Dermis microvascular lymphatic vessel endothelial cell (primary cell): ENCODE data around the gene SPEF2. TPM values are rescaled to one million over a fixed set of nuclear protein-coding genes. Genes with fewer than 3 reads are reported as not detected.

Source experiments
- DNase-seq, 2 donors: peaks; one replicate each; pipeline versions ENCODE4 v3.0.0 to v3.0.0-alpha.2; 2010; ENCODE audit warnings: low read depth in 2 of 2
- total RNA-seq: library from RNA; depleted of rRNA; stranded (reverse); fragments of >200 nt; gene quantifications from 2 replicates; pipeline ENCODE4 v1.2.1, GENCODE V29; 2014

The SPEF2 gene
- total RNA-seq, 1 donor from 2014 or later: 0.13 TPM

DNA sequence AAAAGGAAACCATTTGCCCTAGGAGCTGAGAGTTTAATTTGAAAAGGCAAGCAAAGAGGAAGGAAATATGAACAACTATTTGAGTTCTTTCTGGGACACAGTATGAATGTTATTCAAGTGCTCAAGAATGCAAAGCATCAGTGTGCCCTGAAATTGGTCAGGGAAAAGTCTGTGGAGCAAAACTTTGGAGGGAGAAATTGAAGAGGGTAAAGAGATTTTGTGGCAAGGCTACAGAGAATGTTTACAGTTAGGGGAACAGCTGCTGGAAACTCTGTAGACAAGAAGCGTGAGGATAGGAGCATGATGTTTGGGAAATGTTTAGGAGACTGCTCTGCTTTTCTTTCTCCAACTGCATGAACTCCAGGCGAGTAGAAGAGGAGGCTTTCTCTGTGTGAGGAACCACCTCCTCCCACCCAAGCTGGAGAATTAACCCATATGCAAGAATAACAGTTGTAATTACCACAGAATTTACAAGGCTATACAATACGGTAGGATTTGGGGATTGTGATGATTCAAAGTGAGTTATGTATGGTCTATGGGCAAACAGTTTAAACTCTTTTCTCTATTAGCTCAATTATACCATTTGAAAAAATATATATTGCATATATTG lies 163.6 kb downstream of the SPEF2 start:
- DNase-seq: peak in 1 of 2 donors; percentile 40

DNA sequence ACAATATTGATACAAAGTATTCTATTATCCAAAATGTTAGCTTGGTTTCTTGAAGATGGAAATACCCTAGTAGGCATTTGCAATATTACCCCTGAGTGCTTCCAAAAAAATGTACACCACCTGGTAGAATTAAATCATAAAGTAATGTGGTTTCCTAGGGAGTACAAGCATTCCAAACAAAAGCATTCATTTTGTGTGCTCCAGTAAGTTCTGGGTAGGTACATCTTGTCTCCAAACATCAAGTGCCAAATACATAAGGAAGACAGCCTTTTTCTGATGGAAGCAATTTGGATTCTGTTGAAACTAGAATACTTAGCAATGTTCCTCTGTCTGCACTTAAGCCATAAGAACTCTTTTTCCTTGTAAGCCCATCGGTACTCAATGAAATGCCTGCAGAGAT lies 165.9 kb downstream of the SPEF2 start:
- DNase-seq: no peak

DNA sequence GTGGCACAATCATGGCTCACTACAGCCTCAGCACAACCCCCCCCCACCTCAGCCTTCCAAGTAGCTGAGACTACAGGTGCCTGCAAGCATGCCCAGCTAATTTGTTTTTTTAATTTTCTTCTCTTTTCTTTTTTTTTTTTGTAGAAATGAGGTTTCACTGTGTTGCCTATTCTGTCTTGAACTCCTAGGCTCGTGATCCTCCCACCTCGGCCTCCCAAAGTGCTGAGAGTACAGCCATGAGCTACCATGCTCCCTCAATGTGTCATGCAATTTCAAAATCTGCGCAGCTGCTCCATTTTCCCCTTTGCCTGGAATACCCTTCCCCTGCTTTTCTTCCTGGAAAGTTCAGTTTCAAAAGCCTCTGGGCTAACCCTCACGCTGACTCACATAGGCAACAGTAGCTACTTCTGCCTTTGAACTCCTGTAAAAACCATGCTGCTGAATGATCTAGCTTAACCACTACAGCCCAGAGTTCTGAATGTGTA lies 168.0 kb downstream of the SPEF2 start:
- no peak for DNase-seq

DNA sequence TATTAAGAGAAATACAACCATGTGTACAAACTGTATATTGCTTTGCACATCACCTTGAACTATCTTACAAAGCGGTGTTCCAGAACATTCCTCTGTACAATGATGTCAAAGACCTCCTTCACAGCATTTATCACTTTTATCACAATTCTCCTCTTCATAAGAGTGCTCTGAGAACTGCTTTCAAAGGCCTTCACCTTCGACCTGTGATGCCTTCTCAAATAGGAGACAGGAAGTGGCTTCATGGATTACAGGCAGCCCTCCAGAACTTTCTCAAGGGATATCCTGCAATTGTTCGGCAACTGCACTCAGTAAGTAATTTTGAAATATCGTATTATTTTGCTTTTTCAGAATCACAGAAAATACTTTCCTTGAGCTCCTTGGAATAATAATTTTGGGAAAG lies 171.1 kb downstream of the SPEF2 start:
- peak in 1 of 2 donors; percentile 83 for DNase-seq

DNA sequence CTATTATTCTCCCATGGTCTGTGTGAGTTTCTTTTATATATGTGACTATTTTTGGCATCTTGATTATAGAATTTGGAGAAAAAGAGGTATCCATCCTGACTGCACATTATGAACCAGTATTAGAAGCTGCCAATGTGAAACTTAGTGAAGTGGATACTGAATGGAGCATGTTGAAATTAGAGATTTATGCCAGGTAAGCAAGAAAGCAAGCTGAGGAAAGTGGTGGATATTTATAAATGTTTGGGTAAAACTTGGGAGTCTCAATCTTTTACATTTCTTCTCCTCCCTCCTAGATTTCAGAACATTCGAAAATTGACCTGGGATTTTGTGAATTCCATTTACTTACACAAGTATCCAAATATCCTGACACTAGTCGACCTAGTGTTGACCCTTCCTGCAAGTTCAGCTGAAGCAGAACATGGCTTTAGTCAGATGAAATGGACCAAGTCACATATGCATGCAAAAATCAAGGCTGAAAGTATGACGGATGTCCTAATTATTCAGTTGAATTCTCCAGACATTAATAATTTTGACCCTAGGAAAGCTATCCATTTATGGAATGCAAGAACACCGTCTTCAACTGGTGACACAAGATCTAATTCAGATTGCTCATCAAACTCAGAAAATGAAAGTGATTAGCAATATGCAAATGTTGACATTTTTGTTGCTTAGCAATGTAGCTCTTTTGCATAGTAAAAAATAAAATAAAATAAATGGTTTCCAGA lies 172.2 kb downstream of the SPEF2 start:
- DNase-seq: no peak

DNA sequence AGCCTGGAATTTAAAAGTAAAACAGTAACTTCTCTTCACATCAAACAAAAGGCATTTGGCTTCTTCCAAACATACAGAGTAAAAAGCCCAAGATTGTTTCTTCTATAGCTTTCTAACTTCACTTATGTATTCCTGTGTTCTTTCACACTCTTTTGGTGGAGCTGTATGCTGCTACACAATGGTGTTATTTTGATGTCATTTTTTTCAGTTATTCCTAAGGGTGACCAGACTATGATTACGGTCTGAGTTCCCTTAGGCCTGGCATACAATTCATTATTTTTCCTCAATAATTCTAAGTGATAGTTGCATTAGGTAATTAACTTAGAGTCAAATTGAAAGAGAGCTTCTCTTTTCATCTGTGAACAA lies 172.8 kb downstream of the SPEF2 start:
- DNase-seq: no peak

DNA sequence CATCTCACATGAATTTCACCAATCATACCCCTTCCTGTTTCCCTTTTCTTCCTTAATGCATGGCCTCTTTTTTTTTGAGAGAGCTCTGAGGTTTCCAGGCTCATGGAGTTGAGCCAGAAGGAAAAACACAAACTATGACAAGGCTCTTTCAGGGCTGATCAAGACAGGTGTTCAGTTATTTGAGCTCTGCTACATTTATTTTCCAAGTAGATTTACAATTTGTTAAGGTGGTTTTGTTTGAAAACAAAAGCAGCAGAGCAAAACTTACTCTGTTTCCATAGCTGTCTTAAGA lies 176.6 kb downstream of the SPEF2 start:
- DNase-seq: no peak

DNA sequence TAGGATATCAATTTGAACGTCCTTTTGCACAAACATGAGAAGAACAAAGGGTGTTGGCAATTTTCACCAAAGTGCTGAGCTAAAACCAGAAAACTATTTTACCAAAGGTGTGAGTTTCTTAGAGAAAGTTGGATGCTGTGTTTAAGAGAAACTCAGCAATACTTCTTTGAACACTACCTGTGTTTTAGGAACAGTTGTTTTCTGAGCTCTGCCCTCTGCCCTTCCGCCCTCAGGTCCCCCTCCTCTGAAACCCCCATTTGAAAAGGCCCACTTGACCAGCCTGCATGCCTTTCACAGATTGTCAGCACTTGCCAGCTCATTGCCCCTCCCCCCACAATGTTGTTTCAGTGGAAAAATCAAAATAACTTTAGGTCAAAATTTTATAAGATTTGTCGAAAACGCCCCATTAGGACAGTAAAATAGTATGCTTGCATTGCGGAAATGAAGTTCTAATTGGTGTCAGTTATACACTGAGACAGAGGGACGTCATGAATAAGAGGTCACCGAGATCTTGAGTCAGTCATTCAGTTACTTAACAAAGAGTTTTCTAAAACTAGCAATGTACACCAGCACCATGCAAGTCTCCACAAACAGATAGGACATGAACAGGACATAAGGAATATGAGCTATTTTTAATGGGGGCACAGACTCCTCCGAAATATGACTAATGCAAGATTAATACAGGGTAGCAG lies 177.2 kb downstream of the SPEF2 start:
- DNase-seq: no peak

DNA sequence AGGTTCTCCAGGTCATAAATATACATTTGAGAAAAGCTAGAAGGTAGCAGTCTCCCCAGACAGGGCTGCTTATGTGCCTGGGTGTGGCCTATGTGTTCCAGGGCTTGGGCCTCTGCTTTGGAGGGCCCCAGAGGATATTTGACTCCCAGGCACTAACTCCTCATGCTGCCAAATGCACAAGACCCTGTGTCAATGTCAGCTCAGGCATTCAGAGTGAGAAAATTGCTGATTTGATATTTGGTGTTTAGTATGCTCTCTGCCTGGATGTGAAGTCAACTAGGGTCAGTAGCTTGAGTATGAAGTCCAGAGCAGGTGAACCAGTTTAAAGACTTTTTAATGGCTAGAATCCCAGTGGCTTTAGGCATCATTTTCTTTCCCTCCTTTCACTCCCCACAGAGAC lies 181.5 kb downstream of the SPEF2 start:
- DNase-seq: no peak

DNA sequence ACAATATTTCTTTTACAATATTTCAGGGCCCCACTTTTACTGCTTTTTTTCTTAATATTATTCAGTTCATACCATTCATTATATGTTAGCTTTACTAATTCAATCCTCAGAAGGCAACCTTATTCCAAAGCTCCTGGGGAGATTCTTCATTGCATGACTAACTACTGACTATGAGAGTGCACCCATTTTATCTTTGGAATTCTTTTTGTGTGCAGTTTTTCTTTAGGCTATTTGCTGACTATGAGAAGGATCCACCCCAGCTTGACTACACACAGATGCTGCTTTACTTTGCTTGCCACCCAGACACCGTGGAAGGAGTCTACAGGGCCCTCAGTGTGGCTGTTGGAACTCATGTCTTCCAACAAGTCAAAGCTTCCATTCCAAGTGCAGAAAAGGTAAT lies 182.1 kb downstream of the SPEF2 start:
- DNase-seq: no peak

DNA sequence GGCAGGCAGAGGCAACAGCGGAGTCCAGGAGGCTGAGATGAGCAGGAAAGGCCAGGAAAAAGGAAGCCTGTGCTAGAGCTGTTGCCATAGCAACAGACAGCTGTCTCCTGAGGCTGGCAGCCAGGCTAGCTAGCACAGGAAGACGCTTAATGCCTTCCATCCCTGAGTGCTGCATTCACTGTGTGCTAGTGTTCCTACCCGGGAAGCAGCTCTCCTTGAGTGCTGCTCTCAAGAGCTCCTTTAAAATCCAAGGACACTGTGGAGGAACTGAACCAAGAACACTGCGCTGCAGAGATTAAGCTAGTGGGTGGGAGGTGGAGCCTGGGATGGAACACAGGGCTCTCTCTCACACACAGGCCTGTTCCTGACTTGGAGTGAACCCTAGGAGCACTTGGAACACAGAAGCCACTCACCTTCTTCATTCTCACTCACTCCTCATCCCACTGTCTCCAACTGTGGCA lies 185.6 kb downstream of the SPEF2 start:
- DNase-seq: peak; percentile 75 to 90

DNA sequence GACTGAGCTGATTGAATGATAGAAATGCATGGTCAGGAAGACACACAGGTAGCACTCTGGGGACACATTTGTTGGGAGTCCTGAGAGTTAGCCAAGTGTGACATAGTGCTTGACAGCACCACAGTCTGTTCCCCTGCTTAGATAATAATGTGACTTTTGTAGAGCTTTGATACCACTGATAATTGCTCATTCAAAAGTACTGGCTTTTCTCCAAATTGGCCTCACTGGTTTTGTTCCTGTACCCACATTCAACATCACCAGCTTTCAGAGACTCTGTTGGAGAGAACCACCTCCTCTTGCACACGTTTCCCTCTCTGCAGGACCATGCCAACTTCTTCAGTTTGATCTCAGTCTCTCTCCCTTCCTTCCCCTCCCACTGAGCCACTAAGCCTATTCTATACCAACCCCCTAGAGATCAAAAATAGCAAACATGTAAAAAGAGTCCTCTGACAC lies 186.6 kb downstream of the SPEF2 start:
- DNase-seq: no peak

DNA sequence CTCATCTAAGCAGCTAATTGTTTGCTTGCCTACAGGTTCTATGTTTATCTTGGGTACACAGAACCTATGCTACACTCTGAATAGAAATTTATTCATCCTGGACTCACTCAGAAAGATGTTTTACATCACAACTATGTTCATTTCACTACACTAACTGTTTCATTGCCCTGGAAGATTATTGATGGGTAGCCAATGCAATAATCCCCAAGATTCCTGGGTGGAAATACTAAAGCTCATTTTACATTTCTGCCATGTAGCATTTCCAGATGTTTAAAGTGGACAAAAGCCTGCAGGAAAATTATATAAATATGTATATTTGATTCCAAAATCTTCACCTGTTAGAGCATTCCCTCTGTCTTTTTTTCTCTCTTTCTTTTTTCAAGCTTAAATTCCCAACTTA lies 187.2 kb downstream of the SPEF2 start:
- no peak for DNase-seq

DNA sequence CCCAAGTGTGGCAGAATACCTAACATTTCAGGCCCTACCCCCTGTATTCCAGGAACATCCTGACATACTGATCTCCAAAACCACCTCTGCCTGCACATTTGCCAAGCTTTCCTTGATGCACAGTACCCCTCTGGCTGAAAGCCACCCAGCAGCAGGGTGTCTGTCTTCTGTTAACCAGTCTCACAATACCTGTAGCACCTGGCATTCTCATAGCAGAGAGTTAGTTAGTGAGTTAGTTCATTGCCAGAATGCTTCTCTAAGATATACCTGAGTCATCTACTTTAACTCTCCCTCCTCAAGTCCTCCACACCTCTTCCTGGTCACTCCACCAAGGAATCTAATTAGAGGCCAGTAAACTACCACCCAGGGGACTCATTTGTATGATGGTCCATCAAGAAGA lies 192.9 kb downstream of the SPEF2 start:
- no peak for DNase-seq

DNA sequence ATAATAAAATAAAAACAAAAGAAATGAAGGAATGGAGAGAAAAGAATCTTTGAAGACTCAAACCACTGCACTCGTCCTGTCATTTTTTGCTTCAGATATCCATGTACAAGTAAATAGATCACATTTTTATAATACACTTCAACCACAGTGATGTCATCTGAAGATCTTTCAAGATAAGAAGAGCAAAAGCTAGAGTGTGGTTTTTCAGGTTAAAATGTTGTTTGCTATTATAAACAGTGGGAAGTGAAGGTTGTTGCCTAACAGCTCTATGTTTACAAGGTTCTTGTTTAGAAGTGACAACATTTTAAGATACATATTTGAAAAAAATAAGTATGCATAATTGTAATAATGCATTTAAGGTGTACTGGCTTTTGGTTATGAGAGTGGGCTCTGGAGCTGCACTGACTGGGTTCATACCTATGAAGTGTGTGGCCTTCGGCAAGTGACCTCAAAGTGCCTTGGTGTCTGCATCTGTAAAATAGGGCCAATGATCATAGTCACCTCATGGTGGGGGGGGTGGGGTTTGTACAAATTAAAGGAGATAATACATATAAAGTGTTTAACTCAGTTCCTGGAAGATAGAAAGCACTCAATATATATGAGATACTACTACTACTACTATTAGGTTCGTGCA lies 193.6 kb downstream of the SPEF2 start:
- no peak for DNase-seq

DNA sequence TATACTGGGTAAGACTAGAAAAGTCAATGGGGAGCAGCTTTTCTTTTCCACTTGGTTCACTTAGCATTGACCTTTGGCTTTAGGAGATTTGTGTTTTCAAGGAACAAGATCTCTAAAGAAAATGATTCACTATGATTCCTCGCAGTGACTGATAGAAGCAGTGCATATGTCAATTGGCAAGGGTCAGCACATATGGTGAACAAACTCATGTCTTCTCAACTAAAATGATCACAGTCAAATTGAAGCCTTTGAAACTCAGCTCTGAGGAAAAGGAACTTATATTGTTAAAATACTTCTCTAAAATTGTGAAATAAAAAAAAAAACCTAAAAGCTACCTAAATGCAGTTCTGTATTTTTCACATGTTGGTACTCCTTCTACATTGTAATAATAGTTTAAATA lies 195.9 kb downstream of the SPEF2 start:
- no peak for DNase-seq

DNA sequence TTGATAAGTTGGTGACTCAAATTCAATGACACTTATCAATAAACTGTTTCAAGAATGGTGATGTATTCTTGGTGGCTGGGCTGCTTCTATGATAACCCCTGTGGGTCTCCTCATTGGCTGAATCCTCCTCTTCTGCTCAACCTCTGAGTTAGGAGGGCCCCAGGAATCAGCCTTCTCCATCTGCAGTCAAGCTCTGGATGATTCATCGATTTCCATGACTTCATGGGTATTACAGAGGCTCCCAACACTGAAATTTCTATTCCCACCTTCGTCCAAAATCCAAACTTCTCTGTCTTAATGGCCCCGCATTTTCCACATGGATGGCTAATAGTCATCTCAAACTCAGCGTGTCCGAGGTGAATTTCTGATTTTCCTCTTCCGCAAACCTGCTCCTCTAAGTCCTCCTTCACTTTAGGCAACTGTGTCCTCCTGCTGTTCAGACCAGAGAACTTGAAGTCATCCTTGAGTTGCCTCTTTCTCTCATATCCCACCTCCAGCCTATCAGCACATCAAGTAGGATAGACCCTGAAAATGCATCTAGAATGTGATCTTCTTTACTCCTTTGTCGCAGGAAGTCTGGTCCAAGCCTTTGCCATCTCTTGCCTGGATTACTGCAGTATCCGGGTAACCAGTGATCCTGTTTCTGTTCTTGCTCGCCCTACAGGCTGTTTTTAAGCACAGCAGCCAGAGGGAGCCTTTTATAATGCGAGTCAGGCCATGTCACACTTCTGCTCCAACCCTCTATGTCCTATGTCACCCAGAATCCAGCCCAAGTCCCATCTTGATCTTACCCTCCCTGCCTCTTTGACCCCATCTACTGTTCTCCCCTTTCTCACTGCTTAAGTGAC lies 197.7 kb downstream of the SPEF2 start:
- DNase-seq: peak in 1 of 2 donors; percentile 9

DNA sequence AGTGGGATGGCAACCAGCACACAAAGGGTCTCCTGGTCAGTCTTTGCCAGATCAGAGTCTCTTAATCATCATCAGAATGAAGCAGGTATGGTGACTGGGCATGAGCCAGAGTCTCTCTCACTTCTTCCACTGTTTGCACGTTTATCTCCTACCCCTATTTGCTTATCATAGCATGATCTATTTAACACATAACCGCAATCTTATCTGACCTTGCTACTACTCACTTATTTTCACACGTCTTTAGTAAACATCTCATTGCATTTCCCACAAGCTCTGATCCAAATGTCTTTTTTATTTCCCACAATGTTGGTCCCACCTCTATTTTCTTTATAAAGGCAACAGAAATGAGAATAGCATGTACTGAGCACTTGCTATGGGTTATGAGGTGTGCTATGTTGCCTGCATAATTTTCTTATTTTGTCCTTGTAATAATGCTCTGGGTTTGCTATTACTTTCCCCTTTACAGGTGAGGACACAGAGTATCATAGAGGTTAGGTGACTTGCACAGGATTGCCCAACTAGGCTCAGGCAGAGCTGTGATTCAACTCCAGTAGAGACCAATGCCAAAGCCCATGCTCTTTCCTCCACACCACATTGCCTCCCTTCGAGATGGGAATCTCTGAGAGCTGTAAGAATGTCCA lies 199.3 kb downstream of the SPEF2 start:
- DNase-seq: no peak

DNA sequence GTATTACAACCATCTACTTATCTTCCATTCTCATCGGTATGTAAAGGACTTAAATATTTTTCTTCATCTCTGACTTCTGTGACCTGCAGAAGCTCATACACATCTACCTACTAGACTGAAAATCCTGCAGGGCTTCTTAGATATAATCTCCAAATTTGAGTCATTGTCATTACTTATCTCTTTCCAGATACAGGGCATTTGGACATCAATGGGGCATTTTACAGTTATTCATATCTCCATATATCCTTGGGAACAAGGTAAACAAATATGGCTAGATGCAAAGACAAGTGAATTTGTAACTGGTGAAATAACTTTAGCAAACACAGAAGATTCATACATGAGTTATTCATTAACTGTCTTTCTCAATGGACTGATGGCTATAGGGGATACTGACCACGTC lies 201.4 kb downstream of the SPEF2 start:
- DNase-seq: no peak

DNA sequence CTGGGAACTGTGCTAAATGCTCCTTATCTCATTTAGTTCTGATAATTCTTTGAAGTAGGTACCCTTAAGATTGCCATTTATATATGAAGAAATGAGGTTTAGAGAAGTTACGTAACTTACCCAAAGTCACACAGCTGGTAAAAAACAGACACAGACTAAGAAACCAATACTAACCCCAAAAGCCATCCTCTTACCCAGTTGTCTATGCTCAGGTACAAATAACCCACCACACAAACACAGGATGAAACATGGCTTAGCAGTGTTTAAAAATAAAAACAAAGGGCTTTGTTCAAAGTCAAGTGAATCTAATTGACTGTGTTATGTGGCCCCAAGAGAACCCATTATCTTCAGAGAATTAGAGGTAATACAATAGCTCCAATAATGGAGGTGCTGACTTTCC lies 202.0 kb downstream of the SPEF2 start:
- DNase-seq: no peak

DNA sequence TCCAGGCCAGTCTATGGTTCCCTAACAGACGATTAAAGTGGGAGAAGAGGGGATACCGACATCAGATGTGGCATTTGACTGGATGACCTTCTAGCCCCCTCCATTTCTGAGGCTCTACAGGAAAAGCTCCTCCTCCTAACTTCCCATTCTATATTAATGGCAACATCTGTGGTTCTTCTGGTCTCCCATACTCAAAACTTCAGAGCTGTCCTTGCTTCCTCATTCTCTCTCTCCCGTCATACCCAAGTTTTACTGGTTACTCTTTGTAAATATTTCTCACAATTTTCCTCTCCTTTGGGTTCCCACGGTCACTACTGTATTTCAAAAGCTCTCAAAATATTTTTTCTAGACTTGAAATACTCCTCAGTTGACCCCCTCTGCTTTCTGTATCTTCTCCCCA lies 203.1 kb downstream of the SPEF2 start:
- no peak for DNase-seq
